Stimulated activated CD8-positive, alpha-beta memory T cell treated with anti-CD3 and anti-CD28 coated beads, Interleukin-4, amount 100 ng/mL, for 4 hours (primary cell): ENCODE data around the gene TK2.

Source experiments
- DNase-seq, 2 donors: peaks; one replicate each; pipeline ENCODE4 v3.0.0-alpha.2; 2020; ENCODE audit warnings: low read depth in 2 of 2, low spot score in 1 of 2

TK2 gene

GRCh38 chr16:66547101-66547989 is 2.6 kb downstream of the TK2 start:
- no peak for DNase-seq

GRCh38 chr16:66544016-66544757 is 5.7 kb downstream of the TK2 start:
- DNase-seq = no peak

- no peak for DNase-seq
Measured at GRCh38 chr16:66543541-66543940, 6.4 kb downstream of the TK2 start.

- DNase-seq = no peak
Measured at GRCh38 chr16:66542396-66542795, 7.5 kb downstream of the TK2 start.

- no peak for DNase-seq
Measured at GRCh38 chr16:66541388-66542355, 8.2 kb downstream of the TK2 start.

GRCh38 chr16:66539623-66540469 is 10.1 kb downstream of the TK2 start:
- no peak for DNase-seq

GRCh38 chr16:66538910-66539309 is 11.0 kb downstream of the TK2 start:
- no peak for DNase-seq

GRCh38 chr16:66537236-66537635 is 12.7 kb downstream of the TK2 start:
- DNase-seq = no peak

- DNase-seq = no peak
Measured at GRCh38 chr16:66536525-66536924, 13.4 kb downstream of the TK2 start.

GRCh38 chr16:66534376-66534799 is 15.5 kb downstream of the TK2 start:
- no peak for DNase-seq

- no peak for DNase-seq
Measured at GRCh38 chr16:66529475-66529874, 20.4 kb downstream of the TK2 start.

GRCh38 chr16:66528294-66528693 is 21.6 kb downstream of the TK2 start:
- no peak for DNase-seq

GRCh38 chr16:66525396-66526180 is 24.3 kb downstream of the TK2 start:
- DNase-seq = no peak

GRCh38 chr16:66524601-66525164 is 25.2 kb downstream of the TK2 start:
- no peak for DNase-seq

- DNase-seq = no peak
Measured at GRCh38 chr16:66523861-66524354, 26.0 kb downstream of the TK2 start.

- DNase-seq = no peak
Measured at GRCh38 chr16:66522816-66523590, 26.9 kb downstream of the TK2 start.

GRCh38 chr16:66521951-66522771 is 27.8 kb downstream of the TK2 start:
- peak; percentile 90 to 91 for DNase-seq
